Epithelial cell of proximal tubule (primary cell): ENCODE results near the gene IPO4. TPM values are rescaled to one million over a fixed set of nuclear protein-coding genes. Genes with fewer than 3 reads are reported as not detected.
"Not testable (repeated sequence)": the region's sequence is repeated elsewhere in the genome, so short reads cannot be mapped to it uniquely, and the experiment has no call there.

Source experiments
- DNase-seq: peaks from one replicate; pipeline ENCODE4 v3.0.0-alpha.2; 2011; ENCODE audit warnings: low read depth
- H3K4me3 ChIP-seq: 2 replicates; pipeline ENCODE4 v1.5.1; 2011; ENCODE audit warnings: low read depth, mild to moderate bottlenecking, low read length
- total RNA-seq: library from RNA; depleted of rRNA; stranded (reverse); fragments of >200 nt; gene quantifications from 2 replicates; pipeline ENCODE4 v1.2.3, GENCODE V29; 2015
- TF ChIP-seq, protein P1 (sequence below): conservative IDR thresholded peaks from 2 replicates; pipeline ENCODE4 v1.5.1; 2012; ENCODE audit warnings: low read depth, mild to moderate bottlenecking, low read length

IPO4 gene
- total RNA-seq, 1 donor from 2014 or later: 60.4 TPM

GRCh38 chr14:24226473-24226872, 37.9 kb upstream of the IPO4 start:
- no peak overlapping the region for H3K4me3 ChIP-seq
- TF ChIP-seq, protein P1, sequence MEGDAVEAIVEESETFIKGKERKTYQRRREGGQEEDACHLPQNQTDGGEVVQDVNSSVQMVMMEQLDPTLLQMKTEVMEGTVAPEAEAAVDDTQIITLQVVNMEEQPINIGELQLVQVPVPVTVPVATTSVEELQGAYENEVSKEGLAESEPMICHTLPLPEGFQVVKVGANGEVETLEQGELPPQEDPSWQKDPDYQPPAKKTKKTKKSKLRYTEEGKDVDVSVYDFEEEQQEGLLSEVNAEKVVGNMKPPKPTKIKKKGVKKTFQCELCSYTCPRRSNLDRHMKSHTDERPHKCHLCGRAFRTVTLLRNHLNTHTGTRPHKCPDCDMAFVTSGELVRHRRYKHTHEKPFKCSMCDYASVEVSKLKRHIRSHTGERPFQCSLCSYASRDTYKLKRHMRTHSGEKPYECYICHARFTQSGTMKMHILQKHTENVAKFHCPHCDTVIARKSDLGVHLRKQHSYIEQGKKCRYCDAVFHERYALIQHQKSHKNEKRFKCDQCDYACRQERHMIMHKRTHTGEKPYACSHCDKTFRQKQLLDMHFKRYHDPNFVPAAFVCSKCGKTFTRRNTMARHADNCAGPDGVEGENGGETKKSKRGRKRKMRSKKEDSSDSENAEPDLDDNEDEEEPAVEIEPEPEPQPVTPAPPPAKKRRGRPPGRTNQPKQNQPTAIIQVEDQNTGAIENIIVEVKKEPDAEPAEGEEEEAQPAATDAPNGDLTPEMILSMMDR: no peak
- no peak for DNase-seq

GRCh38 chr14:24224618-24225071, 36.0 kb upstream of the IPO4 start:
- TF ChIP-seq, protein P1: no peak
- no peak for DNase-seq
- H3K4me3 ChIP-seq: no peak overlapping the region

- DNase-seq, H3K4me3 ChIP-seq: not testable (repeated sequence)
Observed at GRCh38 chr14:24222987-24223386, 34.4 kb upstream of the IPO4 start.

DNA sequence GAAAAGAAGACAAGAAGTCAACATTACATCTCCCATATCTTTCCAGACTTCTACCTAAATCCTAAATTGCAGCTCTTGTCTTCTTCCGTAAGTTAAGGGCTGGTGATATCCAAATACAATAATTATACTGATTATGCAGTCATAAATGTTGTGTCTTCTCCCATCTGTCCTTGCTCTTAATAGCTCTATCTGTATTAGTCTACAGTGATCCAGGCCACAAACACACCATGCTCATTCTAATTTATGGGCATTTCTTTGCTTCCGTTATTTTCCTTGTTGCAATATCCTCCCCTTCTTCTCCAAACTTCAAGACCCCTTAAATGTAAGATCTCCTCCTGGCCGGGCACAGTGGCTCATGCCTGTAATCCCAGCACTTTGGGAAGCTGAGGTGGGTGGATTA, 30.9 kb upstream of the IPO4 start:
- DNase-seq: no peak
- H3K4me3 ChIP-seq: no peak overlapping the region
- TF ChIP-seq, protein P1: no peak

DNA sequence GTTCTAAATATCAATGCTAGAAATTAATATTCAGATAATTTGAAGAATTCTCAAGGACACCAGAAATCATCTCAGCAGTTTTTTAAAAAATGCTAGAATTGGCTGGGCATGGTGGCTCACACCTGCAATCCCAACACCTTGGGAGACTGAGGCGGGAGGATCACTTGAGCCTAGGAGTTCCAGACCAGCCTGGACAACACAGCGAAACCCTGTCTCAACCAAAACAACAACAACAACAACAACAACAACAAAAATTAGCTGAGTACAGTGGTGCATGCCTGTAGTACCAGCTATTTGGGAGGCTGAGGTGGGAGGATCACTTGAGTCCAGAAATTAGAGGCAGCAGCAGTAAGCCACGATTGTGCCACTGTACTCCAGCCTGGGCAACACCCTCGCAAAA, 30.5 kb upstream of the IPO4 start:
- H3K4me3 ChIP-seq: no peak overlapping the region
- no peak for DNase-seq
- TF ChIP-seq, protein P1: no peak

- H3K4me3 ChIP-seq, DNase-seq: not testable (repeated sequence)
Observed at GRCh38 chr14:24216876-24217275, 28.3 kb upstream of the IPO4 start.

- H3K4me3 ChIP-seq: peak overlapping the region; percentile 86
- TF ChIP-seq, protein P1: no peak
Observed at GRCh38 chr14:24216345-24216699, 27.7 kb upstream of the IPO4 start.

DNA sequence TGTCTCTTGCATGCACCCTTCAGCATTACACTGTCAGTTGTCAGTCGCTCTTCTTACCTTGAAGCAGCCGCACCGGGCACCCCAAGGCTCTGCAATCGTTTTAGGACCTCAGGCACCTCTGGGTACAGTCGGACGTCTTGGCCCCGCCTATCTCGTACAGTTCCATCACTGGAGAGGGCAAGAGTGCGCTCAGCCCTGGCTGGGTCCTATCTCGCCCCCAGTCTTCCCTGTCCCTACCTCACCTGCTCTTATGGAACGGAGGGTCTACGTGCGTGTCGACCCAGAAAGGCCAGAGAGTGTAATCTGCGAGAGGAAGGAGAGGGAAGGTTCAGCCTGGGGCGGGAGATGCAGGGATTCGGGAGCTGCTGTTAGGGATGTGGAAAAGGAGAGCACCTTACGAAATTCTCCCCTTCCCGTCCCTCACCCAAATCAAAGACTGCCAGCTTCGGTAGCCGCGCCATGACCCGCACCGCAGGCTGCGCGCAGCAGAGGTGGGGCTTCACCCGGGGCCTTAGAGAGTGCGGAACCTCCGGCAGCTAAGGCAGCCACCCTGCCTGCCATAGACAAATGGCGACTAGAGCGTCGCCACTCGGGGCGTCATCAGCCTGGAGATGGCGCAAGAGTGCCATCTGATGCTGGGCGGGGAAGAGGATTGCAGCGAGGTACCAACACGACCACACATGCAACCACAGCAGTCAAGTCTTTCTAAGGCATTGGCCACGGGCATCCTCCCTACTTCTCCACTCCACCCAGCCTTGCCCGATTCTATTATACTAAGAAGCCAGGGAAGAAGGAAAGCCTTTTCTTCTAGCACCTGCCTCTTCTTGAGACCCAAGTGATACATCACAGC, 27.1 kb upstream of the IPO4 start, which contains the start of gene MDP1:
Gene MDP1, minus strand, starts transcription at position 572 of the 850 bp plus-strand sequence. Its CDS starts 111 bp downstream, at position 461.
- no peak for DNase-seq
- TF ChIP-seq, protein P1: peak; percentile 53
- peak within 1 kb of the TSS; percentile 86 for H3K4me3 ChIP-seq

More at GRCh38 chr14:24216345-24216699, 27.7 kb upstream of the IPO4 start:
- DNase-seq: no peak
